Keratinocyte (primary cell): Measurements from ENCODE around the gene SPATA33.

Experiments
- EZH2 ChIP-seq: IDR thresholded peaks from one replicate; pipeline ENCODE4 v1.6.1; 2012; ENCODE audit warnings: inconsistent platforms, mild to moderate bottlenecking, low read length, moderate library complexity
- TF ChIP-seq, protein P1 (sequence below), 3 experiments: IDR thresholded peaks in 1 of 3; conservative IDR thresholded peaks in 1 of 3; optimal IDR thresholded peaks in 1 of 3; 2 replicates in 2 of 3; 3 replicates in 1 of 3; pipeline versions ENCODE3 to v1.5.1; 2011; ENCODE audit warnings: low read length in 3 of 3, mild to moderate bottlenecking in 3 of 3, moderate library complexity in 2 of 3, control low read depth in 1 of 3, inconsistent platforms in 1 of 3; ENCODE audit not compliant: insufficient read depth in 2 of 3; ENCODE audit errors: extremely low read depth in 1 of 3

- TF ChIP-seq EZH2: no peak
- TF ChIP-seq, protein P1, sequence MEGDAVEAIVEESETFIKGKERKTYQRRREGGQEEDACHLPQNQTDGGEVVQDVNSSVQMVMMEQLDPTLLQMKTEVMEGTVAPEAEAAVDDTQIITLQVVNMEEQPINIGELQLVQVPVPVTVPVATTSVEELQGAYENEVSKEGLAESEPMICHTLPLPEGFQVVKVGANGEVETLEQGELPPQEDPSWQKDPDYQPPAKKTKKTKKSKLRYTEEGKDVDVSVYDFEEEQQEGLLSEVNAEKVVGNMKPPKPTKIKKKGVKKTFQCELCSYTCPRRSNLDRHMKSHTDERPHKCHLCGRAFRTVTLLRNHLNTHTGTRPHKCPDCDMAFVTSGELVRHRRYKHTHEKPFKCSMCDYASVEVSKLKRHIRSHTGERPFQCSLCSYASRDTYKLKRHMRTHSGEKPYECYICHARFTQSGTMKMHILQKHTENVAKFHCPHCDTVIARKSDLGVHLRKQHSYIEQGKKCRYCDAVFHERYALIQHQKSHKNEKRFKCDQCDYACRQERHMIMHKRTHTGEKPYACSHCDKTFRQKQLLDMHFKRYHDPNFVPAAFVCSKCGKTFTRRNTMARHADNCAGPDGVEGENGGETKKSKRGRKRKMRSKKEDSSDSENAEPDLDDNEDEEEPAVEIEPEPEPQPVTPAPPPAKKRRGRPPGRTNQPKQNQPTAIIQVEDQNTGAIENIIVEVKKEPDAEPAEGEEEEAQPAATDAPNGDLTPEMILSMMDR (optimal IDR thresholded peaks at IDR 0.05 in 1 of 3, IDR thresholded peaks at IDR 0.05 in 1 of 3, conservative IDR thresholded peaks at IDR 0.05 in 1 of 3; ENCODE audit: extremely low read depth in 1 of 3, insufficient read depth in 2 of 3, low read length in 3 of 3): no peak
Observed at GRCh38 chr16:89707695-89708094, 50.1 kb downstream of the SPATA33 start.
